HepG2 (cell line): ENCODE data around the gene RAP2C. TPM values are rescaled to one million over a fixed set of nuclear protein-coding genes. Genes with fewer than 3 reads are reported as not detected.

Experiments used
- ATAC-seq: fragments of 200-7000 bp; cut with Tn5 transposase; 3 replicates; pipeline ENCODE4 v1.9.1; 2020; ENCODE audit warnings: mild to moderate bottlenecking, moderate library complexity
- BruUV-seq: library from RNA; stranded (reverse); fragments of 400-500 nt; replicated peaks from 2 replicates; lab custom pipeline; 2021; lab: Mats Ljungman, UMichigan
- CTCF ChIA-PET: fragments of 300-600 bp; formaldehyde crosslinking; extraction: SDS; loops from one replicate; lab custom pipeline; 2021; ENCODE audit warnings: low total read pairs, inconsistent platforms, low intra/inter-chr PET ratio; lab: Yijun Ruan, JAX
- POLR2A ChIA-PET: fragments of 350-600 bp; sonication (Branson Sonifier 250); formaldehyde crosslinking; loops from one replicate; lab custom pipeline; 2020; ENCODE audit warnings: antibody characterized with exemption, inconsistent platforms; lab: Yijun Ruan, JAX
- DNase-seq: peaks from one replicate; pipeline ENCODE4 v3.0.0-alpha.2; 2015; ENCODE audit warnings: low spot score
- FAIRE-seq: peaks from 3 replicates; lab custom pipeline; 2011; peaks lifted over from hg19 to GRCh38; lab: Jason Lieb, UNC
- H2AFZ ChIP-seq: one replicate; pipeline ENCODE4 v1.6.1; 2011; ENCODE audit warnings: low read length, inconsistent platforms
- H3K27ac ChIP-seq: fragments of 300-600 bp; 3 replicates; pipeline ENCODE4 v1.8.0; 2011; ENCODE audit warnings: mixed run types, mild to moderate bottlenecking, mixed read lengths, low read length, inconsistent platforms; ENCODE audit not compliant: insufficient read depth; ENCODE audit errors: extremely low read length
- H3K27me3 ChIP-seq, 2 experiments: fragments of 200-600 bp in 1 of 2; 2 replicates in 1 of 2; 3 replicates in 1 of 2; pipeline versions ENCODE4 v1.6.0 to v1.8.0; 2011; ENCODE audit warnings: low read length in 2 of 2, mild to moderate bottlenecking in 2 of 2, moderate library complexity in 2 of 2, inconsistent platforms in 1 of 2; ENCODE audit not compliant: insufficient read depth in 2 of 2, control insufficient read depth in 1 of 2
- H3K36me3 ChIP-seq, 2 experiments: fragments of 200-600 bp in 1 of 2; replicated peaks in 1 of 2; 2 replicates in 1 of 2; 3 replicates in 1 of 2; pipeline versions ENCODE4 v1.5.1 to v1.8.0; 2011; ENCODE audit warnings: low read length in 2 of 2, inconsistent platforms in 1 of 2; ENCODE audit not compliant: insufficient read depth in 2 of 2, control insufficient read depth in 1 of 2
- H3K4me1 ChIP-seq: 2 replicates; pipeline ENCODE4 v1.5.1; 2012; ENCODE audit warnings: low read length, inconsistent platforms; ENCODE audit not compliant: insufficient read depth
- H3K4me2 ChIP-seq: 2 replicates; pipeline ENCODE4 v1.6.0; 2011; ENCODE audit warnings: low read depth, low read length, inconsistent platforms
- H3K4me3 ChIP-seq, 3 experiments: fragments of 200-600 bp in 1 of 3; sonication (generic), shearing (Covaris generic) in 1 of 3; replicated peaks in 1 of 3; 2 replicates each; pipeline ENCODE4 v1.5.1; 2011 to 2016; ENCODE audit warnings: low read length in 3 of 3, inconsistent platforms in 2 of 3, low read depth in 2 of 3, mild to moderate bottlenecking in 2 of 3, control low read depth in 1 of 3, mixed read lengths in 1 of 3; ENCODE audit not compliant: insufficient read depth in 1 of 3
- H3K79me2 ChIP-seq: one replicate; pipeline ENCODE4 v1.6.1; 2011; ENCODE audit warnings: low read length, inconsistent platforms; ENCODE audit not compliant: insufficient read depth
- H3K9ac ChIP-seq: 2 replicates; pipeline ENCODE4 v1.6.0; 2011; ENCODE audit warnings: mild to moderate bottlenecking, low read depth, low read length, inconsistent platforms; ENCODE audit not compliant: insufficient read depth
- H3K9me3 ChIP-seq: 2 replicates; pipeline ENCODE4 v1.5.1; 2012; ENCODE audit warnings: mild to moderate bottlenecking, low read length
- H4K20me1 ChIP-seq: 2 replicates; pipeline ENCODE4 v1.6.0; 2011; ENCODE audit warnings: inconsistent platforms, mild to moderate bottlenecking, low read length, moderate library complexity; ENCODE audit not compliant: insufficient read depth
- SMC3 ChIP-seq: IDR thresholded peaks from 2 replicates; pipeline ENCODE4 v1.6.1; 2011; ENCODE audit warnings: low read length, improper control_type of control experiment
- STAG1 ChIP-seq: sonication (generic); formaldehyde crosslinking; IDR thresholded peaks from 2 replicates; pipeline ENCODE4 v1.4.0; 2020; ENCODE audit warnings: missing genetic modification reagents
- WGBS: methylation state at CpG from one replicate; pipeline ENCODE4 v1.1.6; 2017; ENCODE audit warnings: low lambda C conversion rate; 5-methylcytosine and 5-hydroxymethylcytosine counted together
- in situ Hi-C: cut with HindIII; loops from 2 replicates; pipeline ENCODE4 v1.10.0; 2017; ENCODE audit warnings: low pct_unique_long_range_greater_than_20kb; ENCODE audit not compliant: extremely low pct_ligation_motif_present
- intact Hi-C: fragments of 100-400 bp; cut with micrococcal nuclease; formaldehyde crosslinking; loops from one replicate; pipeline ENCODE4 v1.10.0; 2022; ENCODE audit not compliant: unreplicated experiment
- polyA plus RNA-seq, 8 experiments: library from polyadenylated mRNA; depleted of rRNA in 3 of 8; stranded (reverse) in 7 of 8; unstranded in 1 of 8; fragments of >200 nt; fragmentation: Illumina TruSeq in 4 of 8; extraction: Trizol in 4 of 8; gene quantifications; 2 replicates each; pipeline versions ENCODE4 v1.2.1 to v1.2.3, GENCODE V29; 2011 to 2016; ENCODE audit warnings: low read depth in 4 of 8, missing spikeins in 1 of 8, mixed read lengths in 1 of 8; ENCODE audit not compliant: insufficient read depth in 1 of 8
- total RNA-seq, 5 experiments: library from RNA; depleted of rRNA; stranded (reverse); fragments of >200 nt; fragmentation: Illumina TruSeq; extraction: Trizol; gene quantifications; 2 replicates each; pipeline ENCODE4 v1.2.3, GENCODE V29; 2016; ENCODE audit warnings: low read depth in 1 of 5
- TF ChIP-seq, protein P1 (sequence below): conservative IDR thresholded peaks from 2 replicates; pipeline ENCODE4 v1.6.1; 2018; ENCODE audit warnings: missing genetic modification reagents
- TF ChIP-seq, protein P2 (sequence below): sonication (generic); formaldehyde crosslinking; IDR thresholded peaks from 2 replicates; pipeline ENCODE4 v1.5.0; 2020; ENCODE audit warnings: mild to moderate bottlenecking, missing genetic modification reagents, moderate library complexity

The RAP2C gene
- total and polyA plus RNA-seq, 2 of the 13 experiments (the other 11 are each of a cell fraction or from before 2014, with no cell fraction given): 8.0 to 28.5 TPM

DNA sequence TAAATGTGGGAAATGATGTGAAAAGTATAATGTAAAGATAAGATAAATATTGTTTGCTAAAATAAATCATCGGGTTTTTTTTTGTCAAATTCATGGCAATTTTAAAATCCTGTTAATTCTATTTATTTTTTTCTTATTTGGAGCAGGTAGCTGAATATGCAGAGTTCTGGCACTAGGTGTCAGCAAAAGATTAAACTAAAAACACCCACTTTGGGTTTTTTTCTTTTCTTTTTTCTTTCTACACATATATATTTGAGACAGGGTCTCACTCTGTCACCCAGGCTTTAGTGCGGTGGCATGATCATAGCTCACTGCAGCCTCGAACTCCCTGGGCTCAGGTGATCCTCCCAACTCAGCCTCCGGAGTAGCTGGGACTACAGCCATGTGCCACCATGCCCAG is 6.9 kb upstream of the RAP2C start:
- ATAC-seq: no peak
- Histone ChIP-seq H3K4me3 (no peak overlapping the region), H3K79me2 (no peaks in the 10 kb centered on the region), H3K27ac (no peak overlapping the region), H3K27me3 (no peaks in the 10 kb centered on the region), H2AFZ (no peak overlapping the region), H4K20me1 (no peaks in the 10 kb centered on the region), H3K4me2 (no peak overlapping the region), H3K9me3 (no peaks in the 10 kb centered on the region), H3K9ac (no peak overlapping the region), H3K36me3 (no peaks in the 10 kb centered on the region), H3K4me1 (no peaks in the 10 kb centered on the region)
- no TSS peak for BruUV-seq
- no peak for DNase-seq
- intact Hi-C loops: loop anchor here (2.0 to 10.0 kb wide), 4 partner anchors 149 to 406 kb away; no protein-coding TSS in a partner anchor
- POLR2A ChIA-PET: no interaction called here
- TF ChIP-seq SMC3: 0 out of 2 replicates have a peak, but pooled peaks have one; percentile 28
- TF ChIP-seq, protein P1, sequence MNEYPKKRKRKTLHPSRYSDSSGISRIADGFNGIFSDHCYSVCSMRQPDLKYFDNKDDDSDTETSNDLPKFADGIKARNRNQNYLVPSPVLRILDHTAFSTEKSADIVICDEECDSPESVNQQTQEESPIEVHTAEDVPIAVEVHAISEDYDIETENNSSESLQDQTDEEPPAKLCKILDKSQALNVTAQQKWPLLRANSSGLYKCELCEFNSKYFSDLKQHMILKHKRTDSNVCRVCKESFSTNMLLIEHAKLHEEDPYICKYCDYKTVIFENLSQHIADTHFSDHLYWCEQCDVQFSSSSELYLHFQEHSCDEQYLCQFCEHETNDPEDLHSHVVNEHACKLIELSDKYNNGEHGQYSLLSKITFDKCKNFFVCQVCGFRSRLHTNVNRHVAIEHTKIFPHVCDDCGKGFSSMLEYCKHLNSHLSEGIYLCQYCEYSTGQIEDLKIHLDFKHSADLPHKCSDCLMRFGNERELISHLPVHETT (CRISPR knock-in tag): no peak
- TF ChIP-seq, protein P2, sequence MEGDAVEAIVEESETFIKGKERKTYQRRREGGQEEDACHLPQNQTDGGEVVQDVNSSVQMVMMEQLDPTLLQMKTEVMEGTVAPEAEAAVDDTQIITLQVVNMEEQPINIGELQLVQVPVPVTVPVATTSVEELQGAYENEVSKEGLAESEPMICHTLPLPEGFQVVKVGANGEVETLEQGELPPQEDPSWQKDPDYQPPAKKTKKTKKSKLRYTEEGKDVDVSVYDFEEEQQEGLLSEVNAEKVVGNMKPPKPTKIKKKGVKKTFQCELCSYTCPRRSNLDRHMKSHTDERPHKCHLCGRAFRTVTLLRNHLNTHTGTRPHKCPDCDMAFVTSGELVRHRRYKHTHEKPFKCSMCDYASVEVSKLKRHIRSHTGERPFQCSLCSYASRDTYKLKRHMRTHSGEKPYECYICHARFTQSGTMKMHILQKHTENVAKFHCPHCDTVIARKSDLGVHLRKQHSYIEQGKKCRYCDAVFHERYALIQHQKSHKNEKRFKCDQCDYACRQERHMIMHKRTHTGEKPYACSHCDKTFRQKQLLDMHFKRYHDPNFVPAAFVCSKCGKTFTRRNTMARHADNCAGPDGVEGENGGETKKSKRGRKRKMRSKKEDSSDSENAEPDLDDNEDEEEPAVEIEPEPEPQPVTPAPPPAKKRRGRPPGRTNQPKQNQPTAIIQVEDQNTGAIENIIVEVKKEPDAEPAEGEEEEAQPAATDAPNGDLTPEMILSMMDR (CRISPR knock-in tag): peak; percentile 5; the same call in 1 of the 2 replicates
- TF ChIP-seq STAG1: peak; percentile 65
- in situ Hi-C loops: loop anchor here (5.0 kb wide), 1 partner anchor 391 kb away; no protein-coding TSS in a partner anchor
- WGBS: 42% methylated on average over 4 of the region's 4 CpGs
- CTCF ChIA-PET: interaction anchor here (1.2 to 1.9 kb wide), 3 partner anchors 386 to 405 kb away, joined by 4 to 11 read pairs (median 8); no protein-coding TSS in a partner anchor
- no peak for FAIRE-seq
